RPMI8226 (cell line): ENCODE data around the gene HMG20B.

Experiments
- DNase-seq: peaks from one replicate; pipeline ENCODE4 v3.0.0-alpha.2; 2015

The HMG20B gene

DNA sequence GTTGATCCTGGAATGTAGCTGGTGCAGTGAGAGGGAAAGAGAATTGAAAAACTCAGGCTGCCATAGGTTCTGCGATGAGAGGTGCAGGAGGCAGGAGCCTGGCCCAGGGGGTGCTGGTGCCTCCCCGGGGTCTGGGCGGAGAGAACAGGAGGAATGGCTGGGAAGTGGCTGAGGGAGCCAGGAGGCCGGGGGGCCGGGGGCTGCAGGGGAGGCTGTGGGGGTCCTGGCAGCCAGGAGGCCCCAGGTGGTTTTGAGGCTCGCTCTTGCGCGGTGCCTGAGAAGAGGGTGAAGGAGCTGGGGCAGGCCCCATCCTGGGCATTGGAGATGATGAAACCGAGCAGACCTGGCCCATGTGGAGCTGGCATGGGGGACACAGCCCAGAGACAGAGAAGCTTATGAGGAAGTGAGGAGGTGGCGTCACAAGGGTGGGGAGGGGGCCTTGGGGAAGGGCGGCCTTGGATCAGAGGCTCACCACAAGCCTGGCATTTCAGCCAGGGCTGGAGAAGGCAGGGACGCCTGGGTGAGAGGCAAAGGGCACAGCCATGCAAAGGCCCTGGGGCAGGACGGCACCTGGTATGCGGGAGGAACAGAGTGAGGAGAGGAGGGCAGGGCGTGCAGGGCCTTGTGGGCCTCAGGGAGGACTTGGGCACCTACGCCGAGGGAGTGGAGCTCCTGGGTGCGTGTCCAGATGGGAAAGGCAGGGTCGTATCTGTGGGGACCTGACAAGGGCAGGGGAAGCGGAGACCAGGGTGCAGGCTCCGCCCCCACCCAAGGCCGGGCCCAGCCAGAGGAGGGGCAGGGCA is 35.1 kb upstream of the HMG20B start:
- no peak for DNase-seq

DNA sequence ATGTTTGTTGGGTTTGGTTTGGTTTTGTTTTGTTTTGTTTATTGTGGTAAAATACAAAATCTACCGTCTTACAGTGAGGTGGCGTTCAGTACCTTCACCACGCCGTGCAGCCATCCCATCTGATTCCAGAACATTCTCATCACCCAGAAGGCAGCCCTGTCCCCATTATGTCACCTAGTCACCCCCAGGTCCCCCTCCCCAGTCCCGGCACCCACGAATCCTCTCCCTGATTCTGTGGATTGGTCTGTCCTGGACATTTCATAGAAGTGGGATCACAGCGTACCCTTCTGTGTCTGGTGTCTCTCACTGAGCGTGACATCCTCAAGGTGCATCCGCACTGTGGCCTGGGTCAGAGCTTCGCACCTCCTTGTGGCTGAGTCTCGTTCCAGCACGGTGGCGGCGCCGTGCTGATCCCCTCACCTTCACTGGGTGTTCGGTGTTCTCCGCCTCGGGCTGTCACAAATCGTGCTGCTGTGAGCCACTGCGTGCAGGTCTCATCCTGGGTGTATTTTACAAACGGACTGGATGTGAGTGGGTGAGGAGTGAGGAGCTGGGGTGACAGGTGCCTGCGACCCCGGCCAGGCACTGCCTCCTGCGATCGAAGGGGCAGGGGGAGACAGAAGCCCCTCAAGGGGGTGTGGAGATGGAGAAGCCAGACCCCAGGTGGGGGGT is 34.4 kb upstream of the HMG20B start:
- no peak for DNase-seq

DNA sequence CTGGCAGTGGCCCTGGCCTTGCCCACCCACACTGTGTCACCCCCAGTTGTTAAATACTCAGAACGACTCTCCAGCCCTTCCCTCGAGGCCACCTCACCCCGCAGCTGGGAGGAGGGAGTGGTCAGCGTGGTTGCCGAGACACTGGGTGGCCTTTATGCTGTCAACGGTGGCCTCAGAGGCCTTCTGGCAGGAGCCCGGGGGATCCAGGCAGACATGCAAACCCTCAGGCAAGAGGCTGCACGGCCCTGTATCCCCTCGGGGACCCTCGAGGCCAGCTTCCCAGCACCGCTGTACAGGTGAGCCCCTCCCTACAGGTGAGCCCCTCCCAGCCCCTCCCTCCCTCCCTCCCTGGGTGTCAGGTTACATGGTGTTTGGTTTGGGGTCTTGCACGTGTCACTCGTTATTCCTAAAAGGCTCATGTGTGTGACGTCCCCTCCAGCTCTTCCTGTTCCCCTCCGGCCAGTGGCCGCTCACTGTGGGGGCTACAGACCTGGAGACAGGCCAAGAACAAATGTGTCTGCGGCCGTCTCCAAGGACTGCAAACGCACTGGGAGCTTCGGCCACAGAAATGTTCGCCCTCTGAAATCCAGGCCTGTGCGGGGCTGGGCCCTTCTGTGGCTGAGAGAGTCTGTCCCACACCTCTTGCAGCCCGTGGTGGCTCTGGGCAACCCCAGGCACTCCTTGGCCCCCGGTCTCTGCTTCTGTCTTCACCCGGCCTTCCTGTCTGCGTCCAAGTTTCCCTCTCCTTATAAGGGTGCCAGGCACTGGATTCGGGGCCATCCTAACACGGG is 33.6 kb upstream of the HMG20B start, which contains the start of gene TEKTIP1:
TSS of gene TEKTIP1 (plus strand) at position 210 of the 791 bp plus-strand sequence. CDS start at position 214, 4 bp downstream.
- no peak for DNase-seq

DNA sequence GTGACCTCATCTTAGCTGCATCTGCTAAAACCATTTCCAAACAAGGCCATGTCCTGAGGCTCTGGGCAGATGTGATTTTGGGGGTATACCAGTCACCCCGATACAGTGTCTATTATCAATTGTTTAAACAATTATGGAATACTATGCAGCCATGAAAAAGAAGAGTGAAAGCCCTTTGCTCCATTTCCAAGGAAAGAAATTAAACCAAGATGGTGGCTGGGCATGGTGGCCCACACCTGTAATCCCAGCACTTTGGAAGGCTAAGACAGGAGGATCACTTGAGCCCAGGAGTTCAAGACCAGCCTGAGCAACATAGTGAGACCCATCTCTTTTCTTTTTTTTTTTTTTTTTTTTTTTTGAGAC is 33.0 kb upstream of the HMG20B start:
- DNase-seq, result no peak

DNA sequence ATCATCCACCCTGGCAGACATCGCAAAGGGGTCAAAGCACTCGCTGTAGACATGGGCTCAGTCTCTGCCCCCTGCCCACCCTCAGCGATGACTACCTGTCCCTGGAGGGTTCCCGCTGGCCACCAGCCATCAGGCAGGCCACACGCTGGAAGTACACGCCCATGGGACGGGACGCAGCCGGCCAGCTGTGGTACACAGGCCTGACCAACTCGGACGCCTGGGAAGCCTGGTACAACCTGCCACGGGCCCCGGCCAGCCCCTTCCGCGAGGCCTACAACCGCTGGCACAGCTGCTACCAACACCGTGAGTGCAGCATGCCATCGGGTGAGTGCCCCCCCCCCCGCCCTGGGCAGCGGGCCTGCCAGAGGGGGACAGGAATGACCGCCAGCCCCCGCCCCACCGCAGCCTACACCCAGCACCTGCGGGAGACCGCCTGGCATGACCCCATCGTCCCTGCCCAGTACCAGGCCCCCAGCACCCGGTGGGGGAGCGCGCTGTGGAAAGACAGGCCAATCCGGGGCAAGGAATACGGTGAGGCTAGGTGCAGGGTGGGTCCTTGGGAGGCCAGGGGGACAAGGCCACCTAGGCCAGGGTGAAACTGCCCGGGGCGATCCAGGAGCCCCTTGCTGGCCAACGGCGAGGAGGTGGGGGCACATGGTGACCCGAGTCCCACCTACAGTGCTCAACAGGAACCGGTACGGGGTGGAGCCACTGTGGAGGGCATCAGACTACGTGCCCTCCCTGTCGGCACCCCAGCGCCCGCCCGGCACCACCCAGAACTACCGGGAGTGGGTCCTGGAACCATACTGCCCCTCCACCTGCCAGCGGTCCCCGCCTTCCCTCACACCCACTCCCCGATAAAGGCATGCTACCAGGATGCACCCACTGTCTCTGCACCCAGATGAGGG is 29.3 kb upstream of the HMG20B start:
- DNase-seq, result no peak

DNA sequence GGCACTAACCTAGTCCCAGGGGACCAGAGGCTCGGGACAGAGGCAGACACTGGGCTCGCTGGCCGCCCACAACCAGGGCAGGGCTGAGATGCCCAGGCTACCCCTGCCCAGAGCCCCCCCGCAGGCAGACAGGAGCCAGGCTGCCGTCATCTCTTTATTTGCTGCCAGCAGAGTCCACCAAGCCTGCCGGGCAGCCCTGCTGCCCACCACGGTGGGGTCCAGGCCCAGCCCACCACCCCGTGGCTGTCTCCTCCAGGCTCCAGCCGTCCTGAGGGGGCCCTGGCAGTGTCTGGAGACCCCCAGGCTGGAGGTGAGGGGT is 28.7 kb upstream of the HMG20B start:
- DNase-seq, result no peak

DNA sequence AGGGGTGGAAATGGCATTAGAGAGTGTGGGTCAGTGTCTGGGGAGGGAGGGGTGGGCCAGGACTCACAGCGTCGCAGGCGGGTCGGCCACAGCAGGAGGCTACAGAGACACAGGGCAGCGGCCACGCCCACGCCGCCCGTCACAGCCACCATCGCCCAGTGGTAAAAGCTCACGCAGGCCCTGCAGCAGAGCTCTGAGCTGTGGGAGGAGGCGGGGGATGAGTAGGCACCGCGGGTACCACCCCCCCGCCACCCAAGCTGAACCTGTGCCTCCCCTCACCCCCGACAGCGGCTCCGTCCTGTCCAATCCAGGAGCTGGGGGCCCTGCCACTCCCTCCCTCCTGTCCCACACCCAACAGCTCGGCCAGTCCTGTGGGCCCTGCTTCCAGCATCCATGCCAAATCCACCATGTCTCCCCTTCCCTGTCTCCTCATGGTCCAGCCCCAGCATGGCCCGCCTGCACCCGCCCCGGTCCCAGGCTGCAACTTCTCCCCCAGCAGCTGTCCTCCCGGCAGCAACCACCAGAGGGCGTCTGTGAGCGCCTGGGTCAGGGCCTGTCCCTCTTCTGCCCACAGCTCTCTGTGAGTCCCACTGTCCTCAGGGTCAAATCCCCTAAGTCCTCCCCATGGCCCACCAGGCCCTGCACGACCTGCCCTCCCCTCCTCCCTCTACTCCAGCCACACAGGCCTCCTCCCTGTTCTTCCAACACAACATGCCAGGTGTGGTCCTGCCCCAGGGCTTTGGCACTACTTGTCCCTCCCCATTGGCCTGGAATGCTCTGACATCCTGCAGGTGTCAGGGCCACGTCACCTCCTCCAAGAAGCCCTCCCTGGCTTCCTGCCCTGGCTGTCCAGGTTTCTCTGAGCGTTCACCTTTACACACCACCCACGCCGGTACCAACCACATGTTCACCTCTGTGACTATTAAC is 27.7 kb upstream of the HMG20B start:
- DNase-seq, result peak; percentile 67

DNA sequence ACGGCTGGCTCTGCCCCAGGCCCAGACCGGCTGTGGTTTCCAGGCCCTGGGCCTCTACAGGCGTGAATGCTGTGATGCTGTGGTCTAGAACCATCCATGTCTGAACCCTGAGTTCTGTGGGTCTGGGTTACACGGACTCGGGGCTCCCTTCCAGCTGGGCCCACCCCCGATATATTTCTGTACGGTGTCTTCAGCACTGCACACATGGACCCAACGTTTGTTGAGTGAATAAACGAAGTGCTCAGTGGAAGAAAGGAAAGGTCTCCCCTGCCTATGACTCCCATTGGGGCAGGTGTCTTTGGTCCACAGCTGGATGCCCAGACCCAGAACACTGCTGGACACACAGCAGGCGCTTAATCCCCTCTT is 27.1 kb upstream of the HMG20B start:
- no peak for DNase-seq

DNA sequence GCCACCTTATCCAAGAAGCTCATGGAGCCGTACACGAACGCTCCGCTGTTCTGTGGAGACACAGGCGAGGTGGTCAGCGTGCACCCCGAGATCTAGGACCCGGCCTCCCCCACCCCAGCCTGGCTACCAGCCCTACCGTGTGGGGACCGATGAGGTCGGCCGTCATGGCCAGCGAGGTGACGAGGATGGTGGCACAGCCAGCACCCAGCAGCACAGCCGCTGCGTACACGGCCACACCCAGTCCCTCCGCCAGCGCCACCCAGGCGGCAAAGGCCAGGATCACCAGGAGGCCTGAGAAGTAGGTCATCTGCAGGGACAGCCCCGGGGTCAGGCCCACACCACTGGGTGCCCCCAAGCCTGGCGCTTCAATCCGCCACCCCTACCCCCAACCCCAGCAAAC is 26.6 kb upstream of the HMG20B start:
- no peak for DNase-seq

DNA sequence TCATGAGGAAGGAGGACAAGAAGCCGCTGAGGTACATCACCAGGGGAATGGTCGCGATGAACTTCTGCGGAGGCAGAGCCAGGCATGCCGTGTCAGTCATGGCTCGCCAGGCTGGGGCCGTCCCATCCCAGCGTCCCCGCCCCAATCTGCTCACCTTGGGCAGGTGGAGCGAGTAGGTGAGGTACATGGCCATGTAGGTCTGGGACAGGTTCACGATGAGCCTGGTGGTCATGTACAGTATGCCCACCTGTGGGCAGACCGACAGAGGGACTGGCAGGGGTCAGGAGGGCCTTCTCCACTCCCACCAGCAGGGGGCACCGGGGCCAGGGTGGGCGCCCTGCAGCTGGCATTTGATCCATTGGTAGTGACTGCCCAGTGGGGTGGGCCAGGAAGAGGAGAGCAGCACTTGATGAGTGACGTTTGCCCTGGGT is 25.4 kb upstream of the HMG20B start:
- no peak for DNase-seq

DNA sequence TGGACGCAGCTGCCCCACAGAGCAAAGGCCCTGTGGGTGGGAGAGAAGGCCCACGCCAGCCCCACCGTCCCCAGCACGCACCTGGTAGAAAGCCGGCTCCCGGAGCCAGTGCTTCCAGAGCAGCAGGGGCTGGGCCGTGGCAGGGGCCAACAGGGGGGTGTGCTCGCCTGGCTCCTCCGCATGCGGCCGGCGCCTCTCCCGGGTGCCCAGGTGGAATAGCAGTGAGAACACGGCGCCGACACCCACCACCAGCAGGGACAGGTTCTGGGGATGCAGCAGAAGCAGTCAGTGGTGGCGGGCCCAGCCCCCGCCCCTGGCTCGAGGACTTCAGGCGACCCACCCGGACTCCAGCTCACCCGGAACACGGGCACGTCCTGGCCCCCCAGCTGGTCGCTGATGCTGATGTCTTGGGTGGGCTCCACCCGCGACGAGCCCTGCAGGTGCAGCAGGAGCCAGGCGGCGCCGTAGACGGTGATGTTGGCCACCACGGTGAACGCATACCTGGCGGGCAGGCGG is 24.9 kb upstream of the HMG20B start:
- DNase-seq, result no peak

DNA sequence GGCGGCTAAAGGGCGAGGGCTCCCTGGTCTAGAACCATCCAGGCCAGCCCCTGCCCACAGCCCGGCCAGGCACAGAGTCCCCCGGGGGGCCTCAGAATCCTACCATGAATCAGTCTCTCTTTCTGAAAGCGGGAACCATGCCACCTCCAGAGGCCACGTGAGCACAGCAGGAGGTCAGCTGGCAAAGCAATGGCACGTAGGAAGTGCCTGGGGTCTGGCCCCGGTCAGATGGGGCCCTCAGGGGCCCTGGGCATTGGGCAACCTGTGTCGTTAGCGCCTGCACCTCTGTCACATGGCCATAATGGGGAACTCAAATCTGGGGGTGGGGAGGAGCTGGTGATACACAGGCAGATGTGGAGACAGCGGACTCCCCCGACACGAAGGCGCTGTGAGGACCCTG is 24.1 kb upstream of the HMG20B start:
- no peak for DNase-seq

DNA sequence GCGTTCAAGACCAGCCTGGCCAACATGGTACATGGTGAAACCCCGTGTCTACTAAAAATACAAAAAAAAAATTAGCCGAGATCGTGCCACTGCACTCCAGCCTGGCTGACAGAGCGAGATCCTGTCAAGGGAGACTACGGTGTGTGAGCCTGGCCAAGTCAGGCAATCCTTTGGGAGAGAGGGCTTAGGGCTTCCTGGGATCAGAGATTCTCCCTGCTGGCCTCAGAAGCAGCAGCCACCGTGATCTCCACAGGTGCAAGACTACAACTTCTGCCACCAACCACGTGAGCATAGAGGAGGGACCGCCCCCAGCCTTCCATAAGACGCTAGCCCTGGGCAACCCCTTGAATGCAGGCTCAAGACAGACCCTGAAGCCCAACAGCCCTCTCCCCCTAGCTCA is 22.9 kb upstream of the HMG20B start:
- DNase-seq, result no peak

DNA sequence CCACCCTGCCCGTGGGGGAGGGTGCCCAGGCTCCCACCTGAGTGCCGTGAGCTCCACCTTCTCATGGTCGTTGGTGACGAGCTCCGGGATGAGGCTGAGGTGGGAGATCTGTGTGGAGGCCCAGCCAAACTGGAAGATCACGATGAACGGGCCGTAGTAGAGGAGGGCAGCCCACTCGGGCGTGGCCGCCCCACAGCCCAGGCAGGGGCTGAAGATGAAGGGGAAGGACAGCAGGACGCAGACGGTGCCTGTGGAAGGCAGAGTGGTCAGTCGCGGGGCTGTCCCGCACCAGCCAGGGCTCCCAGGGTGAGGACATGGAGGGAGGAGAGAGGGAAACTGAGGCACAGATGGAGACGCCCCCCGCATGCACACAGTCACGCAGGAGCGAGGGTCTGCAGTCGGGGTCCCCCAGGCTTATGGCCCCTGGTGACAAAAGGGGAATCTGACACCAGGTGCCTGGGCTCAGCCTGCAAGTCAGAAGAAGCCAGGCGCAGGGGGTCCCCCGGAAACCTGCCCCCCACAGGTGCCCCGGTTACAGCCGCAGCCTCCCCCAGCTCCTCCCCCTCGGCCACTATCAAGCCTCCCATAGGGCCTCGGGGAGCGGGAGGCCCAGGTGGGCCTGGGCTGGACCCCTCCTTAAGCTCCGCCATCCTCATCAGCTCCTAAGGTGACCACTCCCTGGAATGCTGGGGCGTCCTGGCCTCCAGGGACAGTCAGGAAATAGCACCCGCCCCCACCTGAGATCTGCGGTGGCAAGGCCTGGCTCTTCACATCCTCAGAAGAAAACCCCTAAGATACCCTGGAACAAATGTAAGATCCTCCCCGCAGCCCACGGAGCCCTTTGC is 21.6 kb upstream of the HMG20B start:
- no peak for DNase-seq

DNA sequence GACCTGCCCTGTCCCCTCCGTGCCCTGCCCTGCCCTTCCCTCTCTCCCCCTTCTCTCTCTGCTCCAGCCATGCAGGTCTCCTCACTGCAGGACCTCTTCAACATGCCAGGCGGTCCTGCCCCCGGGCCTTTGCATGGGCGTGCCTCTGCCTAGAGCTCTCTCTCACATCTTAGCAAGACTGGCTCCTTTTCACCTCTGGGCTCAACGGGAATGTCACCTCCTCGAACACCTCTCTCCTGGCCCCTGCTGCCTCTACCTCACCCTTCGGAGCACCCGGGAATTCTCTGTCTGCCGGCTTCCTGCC is 21.0 kb upstream of the HMG20B start:
- DNase-seq, result no peak

DNA sequence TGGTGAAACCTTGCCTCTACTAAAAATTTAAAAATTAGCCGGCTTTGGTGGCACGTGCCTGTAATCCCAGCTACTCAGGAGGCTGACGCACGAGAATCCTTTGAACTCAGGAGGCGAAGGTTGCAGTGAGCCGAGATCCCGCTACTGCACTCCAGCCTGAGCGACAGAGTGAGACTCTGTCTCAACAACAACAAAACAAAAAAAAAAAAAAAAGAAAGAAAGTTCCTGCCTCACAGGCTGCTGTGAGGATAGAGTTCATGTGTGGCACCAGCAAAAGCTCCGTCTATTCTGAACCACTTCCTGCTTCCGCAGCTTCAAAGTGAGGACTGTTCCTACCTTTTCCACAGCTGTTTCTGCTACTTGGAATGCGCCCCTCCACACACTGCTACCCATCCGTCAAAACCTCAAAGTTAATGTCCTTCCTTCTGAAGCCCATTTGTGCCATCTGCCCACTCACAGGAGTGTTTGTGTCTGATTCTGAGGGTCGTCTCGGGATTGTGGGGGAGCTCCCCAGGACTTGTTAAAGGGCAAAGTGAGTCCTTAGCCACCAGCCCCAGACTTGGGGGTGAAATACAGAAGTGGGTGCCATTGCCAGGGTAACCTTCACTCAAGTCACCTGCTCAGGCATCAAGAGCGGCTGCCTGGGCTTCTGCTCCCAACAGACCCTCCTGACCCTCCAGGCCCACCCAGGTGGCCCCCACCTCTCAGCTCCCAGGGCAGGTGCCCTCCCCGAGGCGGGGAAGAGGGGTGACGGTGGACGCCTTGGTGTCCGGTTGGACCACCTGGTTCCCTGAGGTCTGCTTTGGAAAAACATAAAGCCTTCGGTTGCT is 18.3 kb upstream of the HMG20B start:
- no peak for DNase-seq

DNA sequence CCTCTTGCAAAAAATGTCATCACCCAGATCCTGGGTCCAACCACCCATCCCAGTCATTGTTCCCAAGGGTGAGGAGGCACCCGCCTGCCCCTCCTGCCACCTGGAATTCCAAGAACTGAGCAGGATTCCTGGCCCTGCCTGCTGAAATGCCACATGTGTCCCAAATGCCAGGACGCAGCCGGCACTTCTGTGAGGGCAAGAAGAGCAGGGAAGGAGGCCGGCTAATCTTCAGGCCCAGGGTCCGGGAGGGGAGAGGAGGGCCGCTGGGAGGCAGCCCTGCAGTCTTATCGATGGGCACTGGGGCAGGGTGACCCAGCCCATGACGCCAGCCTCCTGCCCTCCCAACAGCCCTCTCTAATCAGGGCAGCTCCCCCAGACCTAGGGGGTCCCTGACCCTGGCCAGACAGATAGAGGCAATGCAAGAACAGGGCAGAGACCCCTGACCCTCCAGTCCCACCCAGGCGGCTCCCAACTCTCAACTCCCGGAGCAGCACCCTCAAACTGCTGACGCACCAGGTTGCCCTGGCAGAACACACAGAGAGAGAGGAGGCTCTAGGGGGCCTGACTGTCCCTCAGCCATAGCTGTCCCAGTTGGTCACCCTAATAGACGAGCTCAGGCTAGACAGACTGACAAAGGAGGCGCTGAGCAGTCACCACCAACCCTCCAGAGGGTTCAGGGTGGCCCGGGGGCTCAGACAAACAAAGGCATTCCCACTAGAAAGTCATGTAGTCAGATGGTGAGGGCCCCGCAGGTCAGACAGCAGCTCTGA is 16.9 kb upstream of the HMG20B start:
- DNase-seq, result no peak

DNA sequence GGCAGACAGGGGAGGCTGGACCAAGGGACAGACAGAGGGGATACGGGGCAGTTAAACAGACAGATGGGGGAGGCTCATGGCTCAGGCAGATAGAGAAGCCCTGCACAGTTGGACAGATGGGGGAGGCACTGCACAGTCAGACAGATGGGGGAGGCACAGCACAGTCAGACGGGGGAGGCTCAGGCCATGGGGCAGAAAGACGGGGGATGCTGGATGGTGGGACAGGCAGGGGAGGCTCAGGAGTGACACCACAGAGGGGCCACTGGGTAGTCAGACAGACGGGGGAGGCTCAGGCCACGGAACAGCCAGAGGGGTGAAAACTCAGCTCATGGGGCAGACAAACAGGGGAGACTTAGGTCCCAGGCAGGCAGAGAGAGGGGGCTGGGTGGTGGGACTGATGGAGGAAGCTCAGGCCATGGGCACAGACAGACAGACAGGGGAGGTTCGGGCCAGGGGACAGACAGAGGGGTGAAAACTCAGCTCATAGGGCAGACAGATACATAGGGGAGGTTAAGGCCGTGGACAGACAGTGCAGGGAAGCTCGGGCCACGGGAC is 16.2 kb upstream of the HMG20B start:
- DNase-seq, result no peak
